GM23248 (cell line): ENCODE data around the gene KBTBD7.

Experiments
- EZH2 ChIP-seq: fragments of 200-600 bp; sonication (generic); IDR thresholded peaks from 2 replicates; pipeline ENCODE4 v1.6.1; 2018; ENCODE audit warnings: antibody characterized with exemption, mild to moderate bottlenecking; ENCODE audit not compliant: insufficient read depth, poor library complexity, severe bottlenecking
- EZH2phosphoT487 ChIP-seq: fragments of 200-600 bp; sonication (generic); IDR thresholded peaks from 2 replicates; pipeline ENCODE4 v1.6.1; 2018; ENCODE audit warnings: antibody characterized with exemption, moderate library complexity, mild to moderate bottlenecking, low read depth; ENCODE audit not compliant: insufficient read depth

- TF ChIP-seq EZH2 (no peak), EZH2phosphoT487 (no peak)
Observed at GRCh38 chr13:41196011-41196410, 1.6 kb upstream of the KBTBD7 start.
